PC-3 (cell line): ENCODE data around the gene IQCK. TPM values are rescaled to one million over a fixed set of nuclear protein-coding genes. Genes with fewer than 3 reads are reported as not detected.

Source experiments
- ATAC-seq: fragments of 200-7000 bp; cut with Tn5 transposase; 2 replicates; pipeline ENCODE4 v1.9.1; 2020; ENCODE audit warnings: mild to moderate bottlenecking, moderate library complexity
- BruUV-seq: library from RNA; stranded (reverse); fragments of 400-500 nt; replicated peaks from 2 replicates; lab custom pipeline; 2021; lab: Mats Ljungman, UMichigan
- CTCF ChIA-PET: fragments of 300-600 bp; sonication (Branson Sonifier 250); formaldehyde crosslinking; loops from one replicate; lab custom pipeline; 2022; ENCODE audit warnings: antibody characterized with exemption; lab: Charles Lee
- POLR2A ChIA-PET: fragments of 300-600 bp; sonication (Branson Sonifier 250); formaldehyde crosslinking; loops from one replicate; lab custom pipeline; 2022; ENCODE audit warnings: antibody characterized with exemption; ENCODE audit not compliant: unreplicated experiment; lab: Charles Lee
- DNase-seq: peaks from one replicate; pipeline ENCODE4 v3.0.0-alpha.2; 2015
- H2AFZ ChIP-seq: fragments of 300-600 bp; sonication (generic); 2 replicates; pipeline ENCODE4 v1.6.0; 2016; ENCODE audit warnings: antibody characterized with exemption, low read length
- H3F3A ChIP-seq: fragments of 300-600 bp; sonication (generic); one replicate; pipeline ENCODE4 v1.6.0; 2017; ENCODE audit warnings: antibody characterized with exemption, low read length, control low read depth, mild to moderate bottlenecking; ENCODE audit not compliant: unreplicated experiment
- H3K27ac ChIP-seq: fragments of 300-600 bp; sonication (generic); 2 replicates; pipeline ENCODE4 v1.5.1; 2016; ENCODE audit warnings: mild to moderate bottlenecking, low read length
- H3K27me3 ChIP-seq: fragments of 300-600 bp; sonication (generic); 2 replicates; pipeline ENCODE4 v1.6.1; 2016; ENCODE audit warnings: low read length, mixed read lengths
- H3K36me3 ChIP-seq: fragments of 300-600 bp; sonication (generic); 2 replicates; pipeline ENCODE4 v1.6.1; 2016; ENCODE audit warnings: low read depth, mixed run types, low read length, mixed read lengths
- H3K4me1 ChIP-seq: fragments of 300-600 bp; sonication (generic); 2 replicates; pipeline ENCODE4 v1.5.1; 2016; ENCODE audit warnings: low read length; ENCODE audit not compliant: insufficient read depth
- H3K4me2 ChIP-seq: fragments of 300-600 bp; sonication (generic); 2 replicates; pipeline ENCODE4 v1.6.0; 2016; ENCODE audit warnings: low read length
- H3K4me3 ChIP-seq: fragments of 300-600 bp; sonication (generic); 2 replicates; pipeline ENCODE4 v1.5.1; 2016; ENCODE audit warnings: mild to moderate bottlenecking, low read length, mixed read lengths
- H3K79me2 ChIP-seq: fragments of 300-600 bp; sonication (generic); 2 replicates; pipeline ENCODE4 v1.6.1; 2017; ENCODE audit warnings: low read length, mixed read lengths
- H3K9ac ChIP-seq: fragments of 300-600 bp; sonication (generic); 2 replicates; pipeline ENCODE4 v1.6.0; 2016; ENCODE audit warnings: mild to moderate bottlenecking, low read length
- H3K9me2 ChIP-seq: fragments of 300-600 bp; sonication (generic); replicated peaks from 2 replicates; pipeline ENCODE4 v1.6.1; 2016; ENCODE audit warnings: mixed run types, low read length, mixed read lengths
- H3K9me3 ChIP-seq: fragments of 300-600 bp; sonication (generic); 2 replicates; pipeline ENCODE4 v1.6.1; 2016; ENCODE audit warnings: low read length, mixed read lengths
- H4K20me1 ChIP-seq: fragments of 300-600 bp; sonication (generic); 2 replicates; pipeline ENCODE4 v1.6.1; 2016; ENCODE audit warnings: low read length, mixed read lengths
- CTCF ChIP-seq: fragments of 300-600 bp; sonication (generic); conservative IDR thresholded peaks from 2 replicates; pipeline ENCODE4 v1.5.1; 2017; ENCODE audit warnings: antibody characterized with exemption, low read depth, mild to moderate bottlenecking, low read length
- EZH2 ChIP-seq: fragments of 300-600 bp; sonication (generic); IDR thresholded peaks from one replicate; pipeline ENCODE4 v1.6.1; 2017; ENCODE audit warnings: antibody characterized with exemption, mild to moderate bottlenecking, low read length; ENCODE audit not compliant: unreplicated experiment
- EZH2phosphoT487 ChIP-seq: fragments of 300-600 bp; sonication (generic); IDR thresholded peaks from 2 replicates; pipeline ENCODE4 v1.6.1; 2018; ENCODE audit warnings: mild to moderate bottlenecking, antibody characterized with exemption, low read length, borderline replicate concordance
- intact Hi-C: fragments of 100-400 bp; cut with micrococcal nuclease; formaldehyde crosslinking; loops from 2 replicates; pipeline ENCODE4 v1.9.0; 2023
- total RNA-seq: library from RNA; depleted of rRNA; stranded (reverse); fragments of >200 nt; gene quantifications from 2 replicates; pipeline ENCODE4 v1.2.3, GENCODE V29; 2014

The IQCK gene
- total RNA-seq, 1 experiment from 2014 or later: 8.9 TPM

- ChIA-PET CTCF (interaction anchor here (0.7 kb wide), 1 partner anchor 486 kb away, joined by 3 read pairs; no protein-coding TSS in a partner anchor), POLR2A (no interaction called here)
- TF ChIP-seq EZH2phosphoT487: no peak
- TF ChIP-seq EZH2: no peak
- peak; percentile 80 for TF ChIP-seq CTCF
- Histone ChIP-seq H3K4me2 (no peak overlapping the region), H3K9me3 (no peaks in the 10 kb centered on the region), H3K36me3 (no peaks in the 10 kb centered on the region), H3K4me1 (no peaks in the 10 kb centered on the region), H3K4me3 (no peak overlapping the region), H3K27me3 (no peaks in the 10 kb centered on the region), H3K79me2 (no peaks in the 10 kb centered on the region), H3K27ac (no peak overlapping the region), H2AFZ (no peak overlapping the region), H4K20me1 (no peaks in the 10 kb centered on the region), H3K9ac (no peak overlapping the region), H3K9me2 (no peaks in the 10 kb centered on the region), H3F3A (no peaks in the 10 kb centered on the region)
- intact Hi-C loops: loop anchor here (1.0 kb wide), 1 partner anchor 486 kb away; no protein-coding TSS in a partner anchor
- no TSS peak for BruUV-seq
- ATAC-seq (peak; percentile 71), DNase-seq (peak; percentile 69)
Measured at GRCh38 chr16:19898924-19899604, 181.0 kb downstream of the IQCK start.

GRCh38 chr16:19899605-19899955 lies 181.5 kb downstream of the IQCK start:
- Histone ChIP-seq H3K9me3 (no peaks in the 10 kb centered on the region), H3F3A (no peaks in the 10 kb centered on the region), H3K4me1 (no peaks in the 10 kb centered on the region), H2AFZ (no peak overlapping the region), H3K79me2 (no peaks in the 10 kb centered on the region), H3K36me3 (no peaks in the 10 kb centered on the region), H3K9ac (no peak overlapping the region), H3K9me2 (no peaks in the 10 kb centered on the region), H3K4me2 (no peak overlapping the region), H3K27me3 (no peaks in the 10 kb centered on the region), H4K20me1 (no peaks in the 10 kb centered on the region), H3K27ac (no peak overlapping the region), H3K4me3 (no peak overlapping the region)
- DNase-seq: no peak
- BruUV-seq: no TSS peak
- CTCF ChIA-PET: interaction anchor here (0.6 kb wide), 1 partner anchor 486 kb away, joined by 3 read pairs; no protein-coding TSS in a partner anchor
- POLR2A ChIA-PET: no interaction called here
- intact Hi-C loops: loop anchor here (1.0 kb wide), 1 partner anchor 486 kb away; no protein-coding TSS in a partner anchor
- no peak for TF ChIP-seq CTCF
- TF ChIP-seq EZH2: no peak
- no peak for TF ChIP-seq EZH2phosphoT487
- no peak for ATAC-seq

GRCh38 chr16:19901164-19901563 lies 183.1 kb downstream of the IQCK start:
- TF ChIP-seq EZH2: no peak
- no peak for TF ChIP-seq CTCF
- TF ChIP-seq EZH2phosphoT487: no peak
- Histone ChIP-seq H3K27ac (no peak overlapping the region), H3K4me2 (no peak overlapping the region), H3K36me3 (no peaks in the 10 kb centered on the region), H4K20me1 (no peaks in the 10 kb centered on the region), H3K4me3 (no peak overlapping the region), H3K9me3 (no peaks in the 10 kb centered on the region), H3K9me2 (no peaks in the 10 kb centered on the region), H2AFZ (no peak overlapping the region), H3K9ac (no peak overlapping the region), H3K4me1 (no peaks in the 10 kb centered on the region), H3K27me3 (no peaks in the 10 kb centered on the region), H3F3A (no peaks in the 10 kb centered on the region), H3K79me2 (no peaks in the 10 kb centered on the region)
- DNase-seq (no peak), ATAC-seq (no peak)
- intact Hi-C loops: loop anchor here (10.0 kb wide), 1 partner anchor 74 kb away; no protein-coding TSS in a partner anchor
- CTCF ChIA-PET: no interaction called here
- BruUV-seq: no TSS peak
- POLR2A ChIA-PET: no interaction called here
